ENCODE measurements around the gene MOGAT3. TPM values are rescaled to one million over a fixed set of nuclear protein-coding genes. Genes with fewer than 3 reads are reported as not detected.

The MOGAT3 gene
- total and polyA plus RNA-seq, 3 experiments from 2014 or later, result not detected

- peaks cover 0 to 1% of the 10 kb centered on the region in 2 donors for H3K27me3 Mint-ChIP-seq
- no peak for DNase-seq
- ChIA-PET CTCF (no interaction called here), POLR2A (interaction anchor here (0.9 kb wide), 1 partner anchor 20 kb away, joined by 3 read pairs; the partner anchor contains the start of genes PLOD3 and ZNHIT1)
- Histone ChIP-seq H3K4me3 (ENCODE audit: low read length) (no peak within 1 kb of the TSS), H3K9me3 (ENCODE audit: low read length) (no peaks in the 10 kb centered on the region), H3K36me3 (ENCODE audit: insufficient read depth, low read length) (peaks cover 20% of the 10 kb centered on the region), H3K27ac (ENCODE audit: low read depth, low read length) (no peak within 1 kb of the TSS), H3K4me1 (ENCODE audit: insufficient read depth, low read length) (no peaks in the 10 kb centered on the region), H3K27me3 (ENCODE audit: insufficient read depth, low read length, poor library complexity, severe bottlenecking) (no peaks in the 10 kb centered on the region)
- H3K4me1 Mint-ChIP-seq, result peaks cover 2 to 8% (median 5%) of the 10 kb centered on the region in 3 donors
- no peak within 1 kb of the TSS for H3K27ac Mint-ChIP-seq
- no peaks in the 10 kb centered on the region for H3K9me3 Mint-ChIP-seq
- H3K4me3 Mint-ChIP-seq, result no peak within 1 kb of the TSS
- H3K36me3 Mint-ChIP-seq, result peaks cover 0 to 43% (median 0%) of the 10 kb centered on the region in 3 donors
Measured at GRCh38 chr7:101237206-101238067, 36.6 kb upstream of the MOGAT3 start, which contains the start of gene CLDN15. Gene CLDN15, minus strand, starts transcription at chr7:101237802. Its CDS starts 221 bp downstream, at chr7:101237581.

DNA sequence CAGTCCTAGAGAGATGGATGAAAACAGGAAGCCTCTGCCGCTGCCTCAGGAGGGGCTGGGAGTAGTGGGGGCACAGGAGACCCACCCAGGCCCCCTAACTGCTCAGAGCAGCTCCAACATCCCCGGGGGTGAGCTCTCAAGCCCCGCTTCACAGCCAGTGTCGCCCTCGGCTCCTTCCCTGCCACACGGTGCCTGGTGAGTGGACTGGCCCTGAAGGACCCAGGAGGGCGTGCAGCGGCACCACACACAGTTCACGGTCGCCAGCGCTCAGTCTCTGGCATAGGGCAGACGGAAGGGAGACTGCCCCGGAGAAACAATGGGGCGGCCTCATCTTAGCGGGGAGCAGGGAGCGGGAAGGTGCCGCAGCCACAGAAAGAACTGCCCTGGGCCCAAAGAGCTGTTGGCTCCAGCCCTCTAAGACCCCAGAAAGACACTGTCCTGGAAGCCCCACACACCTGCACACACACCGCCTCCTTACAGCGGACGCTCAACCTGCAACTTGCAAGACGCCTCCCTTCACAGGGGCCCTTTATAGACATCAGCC is 35.5 kb upstream of the MOGAT3 start:
- Mint-ChIP-seq H3K36me3 (peaks cover 0 to 47% (median 0%) of the 10 kb centered on the region in 3 donors), H3K27me3 (peaks cover 0 to 1% of the 10 kb centered on the region in 2 donors), H3K27ac (no peak overlapping the region), H3K9me3 (no peaks in the 10 kb centered on the region), H3K4me3 (no peak overlapping the region), H3K4me1 (peaks cover 0 to 4% (median 0%) of the 10 kb centered on the region in 3 donors)
- no peak overlapping the region for H3K27ac ChIP-seq (ENCODE audit: low read depth, low read length)
- no peak overlapping the region for H3K4me3 ChIP-seq (ENCODE audit: low read length)
- ChIA-PET POLR2A (interaction anchor here (0.9 kb wide), 1 partner anchor 19 kb away, joined by 3 read pairs; the partner anchor contains the start of genes PLOD3 and ZNHIT1), CTCF (interaction anchor here (2.0 to 2.6 kb wide), 2 partner anchors 7 to 46 kb away, joined by 6 to 18 read pairs; no protein-coding TSS in a partner anchor)
- DNase-seq, result no peak
- no peaks in the 10 kb centered on the region for H3K27me3 ChIP-seq (ENCODE audit: insufficient read depth, low read length, poor library complexity, severe bottlenecking)
- H3K4me1 ChIP-seq (ENCODE audit: insufficient read depth, low read length), result no peaks in the 10 kb centered on the region
- no peaks in the 10 kb centered on the region for H3K9me3 ChIP-seq (ENCODE audit: low read length)
- peaks cover 20% of the 10 kb centered on the region for H3K36me3 ChIP-seq (ENCODE audit: insufficient read depth, low read length)

GRCh38 chr7:101235522-101235921 is 34.7 kb upstream of the MOGAT3 start:
- Mint-ChIP-seq H3K36me3 (peaks cover 0 to 47% (median 0%) of the 10 kb centered on the region in 3 donors), H3K4me1 (peaks cover 0 to 3% (median under 1%) of the 10 kb centered on the region in 3 donors), H3K4me3 (no peak overlapping the region), H3K9me3 (no peaks in the 10 kb centered on the region), H3K27ac (peak overlapping the region in 1 of 8 donors; percentile 80), H3K27me3 (peaks cover 0 to 1% of the 10 kb centered on the region in 2 donors)
- Histone ChIP-seq H3K36me3 (ENCODE audit: insufficient read depth, low read length) (peaks cover 16% of the 10 kb centered on the region), H3K27me3 (ENCODE audit: insufficient read depth, low read length, poor library complexity, severe bottlenecking) (no peaks in the 10 kb centered on the region), H3K9me3 (ENCODE audit: low read length) (no peaks in the 10 kb centered on the region), H3K4me1 (ENCODE audit: insufficient read depth, low read length) (no peaks in the 10 kb centered on the region), H3K27ac (ENCODE audit: low read depth, low read length) (no peak overlapping the region), H3K4me3 (ENCODE audit: low read length) (no peak overlapping the region)
- ChIA-PET CTCF (interaction anchor here (1.2 to 2.6 kb wide), 3 partner anchors 8 to 47 kb away, joined by 3 to 18 read pairs (median 6); no protein-coding TSS in a partner anchor), POLR2A (no interaction called here)
- no peak for DNase-seq

DNA sequence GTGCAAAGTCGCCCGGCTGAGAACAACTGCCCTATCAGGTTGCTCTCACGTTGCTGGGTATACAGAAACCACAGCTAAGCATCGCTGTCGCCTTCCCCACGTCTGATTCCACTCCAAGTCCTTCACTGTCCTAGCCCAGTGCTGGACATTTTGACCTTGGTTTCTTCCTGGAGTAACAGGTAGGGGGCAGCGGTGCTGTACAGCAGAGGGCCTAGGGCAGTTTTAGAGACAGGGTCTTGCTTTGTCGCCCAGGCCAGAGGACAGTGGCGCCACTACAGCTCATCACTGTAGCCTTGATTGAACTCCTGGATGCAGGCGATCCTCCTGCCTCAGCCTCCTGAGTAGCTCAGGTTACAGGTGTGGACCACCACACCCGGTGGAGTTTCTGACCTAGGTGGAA is 34.2 kb upstream of the MOGAT3 start:
- POLR2A ChIA-PET, result no interaction called here
- H3K9me3 ChIP-seq (ENCODE audit: low read length), result no peaks in the 10 kb centered on the region
- CTCF ChIA-PET, result interaction anchor here (1.0 to 2.6 kb wide), 4 partner anchors 9 to 47 kb away, joined by 3 to 18 read pairs (median 4); no protein-coding TSS in a partner anchor
- H3K9me3 Mint-ChIP-seq, result no peaks in the 10 kb centered on the region
- H3K36me3 Mint-ChIP-seq, result peaks cover 0 to 44% (median 0%) of the 10 kb centered on the region in 3 donors
- H3K27me3 Mint-ChIP-seq, result peaks cover 0 to 1% of the 10 kb centered on the region in 2 donors
- no peak overlapping the region for H3K4me3 ChIP-seq (ENCODE audit: low read length)
- H3K4me3 Mint-ChIP-seq, result no peak overlapping the region
- peaks cover 0 to 5% (median 0%) of the 10 kb centered on the region in 3 donors for H3K4me1 Mint-ChIP-seq
- H3K27ac ChIP-seq (ENCODE audit: low read depth, low read length), result no peak overlapping the region
- H3K36me3 ChIP-seq (ENCODE audit: insufficient read depth, low read length), result peaks cover 13% of the 10 kb centered on the region
- no peaks in the 10 kb centered on the region for H3K27me3 ChIP-seq (ENCODE audit: insufficient read depth, low read length, poor library complexity, severe bottlenecking)
- H3K4me1 ChIP-seq (ENCODE audit: insufficient read depth, low read length), result no peaks in the 10 kb centered on the region
- DNase-seq, result no peak
- peak overlapping the region in 1 of 8 donors; percentile 47 for H3K27ac Mint-ChIP-seq

- Mint-ChIP-seq H3K4me1 (peaks cover 0 to 5% (median 0%) of the 10 kb centered on the region in 3 donors), H3K9me3 (no peaks in the 10 kb centered on the region), H3K27me3 (peaks cover 0 to 1% of the 10 kb centered on the region in 2 donors), H3K4me3 (no peak overlapping the region), H3K36me3 (peaks cover 0 to 43% (median 0%) of the 10 kb centered on the region in 3 donors), H3K27ac (peak overlapping the region in 2 of 8 donors; percentile 47 to 89)
- DNase-seq, result no peak
- Histone ChIP-seq H3K36me3 (ENCODE audit: insufficient read depth, low read length) (peaks cover 9% of the 10 kb centered on the region), H3K9me3 (ENCODE audit: low read length) (no peaks in the 10 kb centered on the region), H3K27me3 (ENCODE audit: insufficient read depth, low read length, poor library complexity, severe bottlenecking) (no peaks in the 10 kb centered on the region), H3K4me3 (ENCODE audit: low read length) (no peak overlapping the region), H3K27ac (ENCODE audit: low read depth, low read length) (no peak overlapping the region), H3K4me1 (ENCODE audit: insufficient read depth, low read length) (no peaks in the 10 kb centered on the region)
- ChIA-PET POLR2A (no interaction called here), CTCF (interaction anchor here (1.0 to 2.6 kb wide), 4 partner anchors 9 to 48 kb away, joined by 3 to 18 read pairs (median 4); no protein-coding TSS in a partner anchor)
Measured at GRCh38 chr7:101234636-101235035, 33.8 kb upstream of the MOGAT3 start.

DNA sequence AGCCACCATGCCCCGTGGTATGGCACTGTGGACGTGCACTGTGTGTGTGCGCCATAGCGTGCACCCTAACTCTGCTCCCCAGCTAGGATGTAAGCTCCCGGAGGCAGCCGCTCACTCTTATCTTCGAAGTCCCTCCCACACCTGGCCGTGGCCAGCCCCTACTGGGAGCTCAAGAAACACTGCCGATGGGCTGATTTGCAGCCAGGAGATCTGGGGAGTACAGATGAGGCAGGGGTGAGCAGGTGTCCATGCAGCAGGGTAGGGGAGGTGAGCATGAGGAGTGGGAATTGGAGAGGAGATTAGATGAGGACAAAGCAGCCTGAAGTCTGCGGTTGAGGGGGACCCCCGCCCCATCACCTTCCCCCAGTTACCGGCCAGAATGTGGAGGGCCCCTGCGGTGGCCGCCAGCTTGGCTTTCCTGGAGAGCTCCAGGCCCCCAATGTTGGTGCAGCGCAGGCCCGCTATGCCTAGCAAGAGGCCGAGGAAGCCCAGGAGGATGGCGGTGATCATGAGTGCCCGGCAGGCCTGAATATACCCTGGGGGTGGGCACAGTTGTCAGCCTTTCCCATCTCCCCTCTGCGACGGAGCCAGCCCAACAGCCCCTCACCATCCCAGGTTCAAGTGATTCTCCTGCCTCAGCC is 33.2 kb upstream of the MOGAT3 start:
- Histone ChIP-seq H3K27ac (ENCODE audit: low read depth, low read length) (no peak overlapping the region), H3K9me3 (ENCODE audit: low read length) (no peaks in the 10 kb centered on the region), H3K4me1 (ENCODE audit: insufficient read depth, low read length) (no peaks in the 10 kb centered on the region), H3K4me3 (ENCODE audit: low read length) (no peak overlapping the region), H3K36me3 (ENCODE audit: insufficient read depth, low read length) (peaks cover 6% of the 10 kb centered on the region), H3K27me3 (ENCODE audit: insufficient read depth, low read length, poor library complexity, severe bottlenecking) (no peaks in the 10 kb centered on the region)
- Mint-ChIP-seq H3K4me1 (peaks cover 0 to 5% (median 0%) of the 10 kb centered on the region in 3 donors), H3K4me3 (no peak overlapping the region), H3K27ac (peak overlapping the region in 1 of 8 donors; percentile 46), H3K9me3 (no peaks in the 10 kb centered on the region), H3K36me3 (peaks cover 0 to 42% (median 0%) of the 10 kb centered on the region in 3 donors), H3K27me3 (peaks cover 0 to 1% of the 10 kb centered on the region in 2 donors)
- CTCF ChIA-PET, result interaction anchor here (1.0 to 2.6 kb wide), 2 partner anchors 10 to 14 kb away, joined by 3 to 18 read pairs; no protein-coding TSS in a partner anchor
- POLR2A ChIA-PET, result no interaction called here
- no peak for DNase-seq

GRCh38 chr7:101232141-101232850 is 31.5 kb upstream of the MOGAT3 start:
- H3K4me3 Mint-ChIP-seq, result no peak overlapping the region
- Histone ChIP-seq H3K27ac (ENCODE audit: low read depth, low read length) (no peak overlapping the region), H3K27me3 (ENCODE audit: insufficient read depth, low read length, poor library complexity, severe bottlenecking) (no peaks in the 10 kb centered on the region), H3K36me3 (ENCODE audit: insufficient read depth, low read length) (peaks cover 5% of the 10 kb centered on the region), H3K4me1 (ENCODE audit: insufficient read depth, low read length) (no peaks in the 10 kb centered on the region), H3K4me3 (ENCODE audit: low read length) (no peak overlapping the region), H3K9me3 (ENCODE audit: low read length) (no peaks in the 10 kb centered on the region)
- H3K9me3 Mint-ChIP-seq, result no peaks in the 10 kb centered on the region
- H3K36me3 Mint-ChIP-seq, result peaks cover 0 to 43% (median 2%) of the 10 kb centered on the region in 3 donors
- H3K27ac Mint-ChIP-seq, result peak overlapping the region in 2 of 8 donors; percentile 50 to 84
- peaks cover 0 to 1% of the 10 kb centered on the region in 2 donors for H3K27me3 Mint-ChIP-seq
- DNase-seq, result no peak
- ChIA-PET POLR2A (no interaction called here), CTCF (no interaction called here)
- peaks cover 0 to 5% (median 0%) of the 10 kb centered on the region in 3 donors for H3K4me1 Mint-ChIP-seq

All from CD8-positive, alpha-beta memory T cell (primary cell).